BLaER1 treated with 17β-estradiol and CSF1 and Interleukin-3, amounts not matched to agents 10 nM and 100 nM (cell line): ENCODE measurements around the gene PCCA.

ENCODE experiments used
- H3K27ac ChIP-seq, 11 experiments: shearing (Covaris generic); formaldehyde crosslinking; 2 replicates each; pipeline ENCODE4 v1.8.1; 2022
- H3K27me3 ChIP-seq, 11 experiments: shearing (Covaris generic); formaldehyde crosslinking; 2 replicates each; pipeline ENCODE4 v1.8.1; 2022
- H3K36me3 ChIP-seq, 11 experiments: shearing (Covaris generic); formaldehyde crosslinking; 2 replicates each; pipeline ENCODE4 v1.8.1; 2022
- H3K4me1 ChIP-seq, 10 experiments: shearing (Covaris generic); formaldehyde crosslinking; 2 replicates each; pipeline ENCODE4 v1.8.1; 2022
- H3K4me2 ChIP-seq, 11 experiments: shearing (Covaris generic); formaldehyde crosslinking; 2 replicates each; pipeline ENCODE4 v1.8.1; 2022
- H3K4me3 ChIP-seq, 10 experiments: shearing (Covaris generic); formaldehyde crosslinking; 2 replicates each; pipeline ENCODE4 v1.8.1; 2022
- H3K9ac ChIP-seq, 11 experiments: shearing (Covaris generic); formaldehyde crosslinking; 2 replicates each; pipeline ENCODE4 v1.8.1; 2022
- H3K9me3 ChIP-seq, 11 experiments: shearing (Covaris generic); formaldehyde crosslinking; replicated peaks in 1 of 11; 2 replicates each; pipeline ENCODE4 v1.8.1; 2022
- H4K20me1 ChIP-seq, 11 experiments: shearing (Covaris generic); formaldehyde crosslinking; 2 replicates each; pipeline ENCODE4 v1.8.1; 2022
- Cebpa-rat ChIP-seq, 11 experiments: shearing (Covaris generic); IDR thresholded peaks; 2 replicates each; pipeline ENCODE4 v1.8.1; 2022

PCCA gene

GRCh38 chr13:100175078-100175802, 86.3 kb downstream of the PCCA start:
- TF ChIP-seq Cebpa-rat (IDR thresholded peaks at IDR 0.05) = no peak
- Histone ChIP-seq H3K4me1 (no peaks in the 10 kb centered on the region), H3K27me3 (no peaks in the 10 kb centered on the region), H3K4me3 (no peak overlapping the region), H3K9me3 (peaks cover 0 to 12% (median 7%) of the 10 kb centered on the region in 11 experiments; a peak in 13 of 22 replicates), H3K4me2 (no peak overlapping the region), H4K20me1 (no peaks in the 10 kb centered on the region), H3K27ac (no peak overlapping the region), H3K9ac (no peak overlapping the region), H3K36me3 (no peaks in the 10 kb centered on the region; a peak in 1 of 22 replicates)

- no peak overlapping the region for H3K9ac ChIP-seq
- no peak overlapping the region for H3K27ac ChIP-seq
- no peaks in the 10 kb centered on the region; a peak in 1 of 22 replicates for H3K36me3 ChIP-seq
- H3K4me3 ChIP-seq = no peak overlapping the region
- H3K4me1 ChIP-seq = no peaks in the 10 kb centered on the region
- H3K27me3 ChIP-seq = no peaks in the 10 kb centered on the region
- H3K9me3 ChIP-seq = peaks cover 0 to 12% (median 7%) of the 10 kb centered on the region in 11 experiments; a peak in 13 of 22 replicates
- no peak for TF ChIP-seq Cebpa-rat (IDR thresholded peaks at IDR 0.05)
- H4K20me1 ChIP-seq = 0 out of 22 replicates have a peak, but pooled peaks cover 0 to 2% (median 0%) of the 10 kb centered on the region in 11 experiments
- H3K4me2 ChIP-seq = no peak overlapping the region
Measured at GRCh38 chr13:100175803-100176182, 86.9 kb downstream of the PCCA start.

GRCh38 chr13:100176801-100177400, 88.0 kb downstream of the PCCA start:
- TF ChIP-seq Cebpa-rat (IDR thresholded peaks at IDR 0.05) = no peak
- no peak overlapping the region for H3K4me3 ChIP-seq
- 0 out of 22 replicates have a peak, but pooled peaks cover 0 to 4% (median 0%) of the 10 kb centered on the region in 11 experiments for H4K20me1 ChIP-seq
- H3K9me3 ChIP-seq = peaks cover 0 to 12% (median 7%) of the 10 kb centered on the region in 11 experiments; a peak in 13 of 22 replicates
- no peak overlapping the region for H3K4me2 ChIP-seq
- H3K4me1 ChIP-seq = no peaks in the 10 kb centered on the region
- H3K9ac ChIP-seq = no peak overlapping the region
- H3K27me3 ChIP-seq = no peaks in the 10 kb centered on the region
- no peak overlapping the region for H3K27ac ChIP-seq
- H3K36me3 ChIP-seq = no peaks in the 10 kb centered on the region; a peak in 1 of 22 replicates

GRCh38 chr13:100178309-100178708, 89.4 kb downstream of the PCCA start:
- Histone ChIP-seq H4K20me1 (0 out of 22 replicates have a peak, but pooled peaks cover 0 to 4% (median 0%) of the 10 kb centered on the region in 11 experiments), H3K4me3 (no peak overlapping the region), H3K4me1 (peaks cover 0 to 12% (median 10%) of the 10 kb centered on the region in 10 experiments; a peak in 16 of 20 replicates), H3K9ac (no peak overlapping the region), H3K36me3 (no peaks in the 10 kb centered on the region; a peak in 1 of 22 replicates), H3K4me2 (no peak overlapping the region), H3K27ac (no peak overlapping the region), H3K27me3 (no peaks in the 10 kb centered on the region), H3K9me3 (peaks cover 0 to 6% (median 6%) of the 10 kb centered on the region in 11 experiments; a peak in 13 of 22 replicates)
- TF ChIP-seq Cebpa-rat (IDR thresholded peaks at IDR 0.05) = no peak

- 0 out of 22 replicates have a peak, but pooled peaks cover 0 to 4% (median 0%) of the 10 kb centered on the region in 11 experiments for H4K20me1 ChIP-seq
- H3K4me3 ChIP-seq = no peak overlapping the region
- no peaks in the 10 kb centered on the region for H3K36me3 ChIP-seq
- H3K27me3 ChIP-seq = no peaks in the 10 kb centered on the region
- H3K9ac ChIP-seq = no peak overlapping the region
- H3K4me2 ChIP-seq = no peak overlapping the region
- peaks cover 0 to 21% (median 15%) of the 10 kb centered on the region in 10 experiments; a peak in 16 of 20 replicates for H3K4me1 ChIP-seq
- peaks cover 0 to 9% (median 0%) of the 10 kb centered on the region in 11 experiments; a peak in 1 of 22 replicates for H3K9me3 ChIP-seq
- TF ChIP-seq Cebpa-rat (IDR thresholded peaks at IDR 0.05) = no peak
- no peak overlapping the region for H3K27ac ChIP-seq
Measured at GRCh38 chr13:100179276-100179675, 90.4 kb downstream of the PCCA start.

GRCh38 chr13:100182900-100183490, 94.1 kb downstream of the PCCA start:
- H3K4me1 ChIP-seq = peaks cover 0 to 21% (median 15%) of the 10 kb centered on the region in 10 experiments; a peak in 16 of 20 replicates
- H3K27ac ChIP-seq = no peak overlapping the region
- no peaks in the 10 kb centered on the region for H3K27me3 ChIP-seq
- 0 out of 22 replicates have a peak, but pooled peaks cover 0 to 4% (median 0%) of the 10 kb centered on the region in 11 experiments for H4K20me1 ChIP-seq
- H3K4me3 ChIP-seq = no peak overlapping the region
- peaks cover 0 to 9% (median 0%) of the 10 kb centered on the region in 11 experiments; a peak in 1 of 22 replicates for H3K9me3 ChIP-seq
- no peaks in the 10 kb centered on the region for H3K36me3 ChIP-seq
- H3K4me2 ChIP-seq = peak overlapping the region in 10 of 11 experiments; percentile 6 to 71 (median 60); a peak in 17 of 22 replicates
- H3K9ac ChIP-seq = no peak overlapping the region
- no peak for TF ChIP-seq Cebpa-rat (IDR thresholded peaks at IDR 0.05)

- no peak for TF ChIP-seq Cebpa-rat (IDR thresholded peaks at IDR 0.05)
- Histone ChIP-seq H4K20me1 (0 out of 22 replicates have a peak, but pooled peaks cover 0 to 4% (median 0%) of the 10 kb centered on the region in 11 experiments), H3K27ac (no peak overlapping the region), H3K9ac (no peak overlapping the region), H3K27me3 (no peaks in the 10 kb centered on the region), H3K4me1 (peaks cover 0 to 21% (median 15%) of the 10 kb centered on the region in 10 experiments; a peak in 16 of 20 replicates), H3K9me3 (peaks cover 0 to 9% (median 0%) of the 10 kb centered on the region in 11 experiments; a peak in 1 of 22 replicates), H3K4me3 (no peak overlapping the region), H3K36me3 (no peaks in the 10 kb centered on the region), H3K4me2 (peak overlapping the region in 4 of 11 experiments; percentile 0 to 69 (median 61); a peak in 5 of 22 replicates)
Measured at GRCh38 chr13:100184095-100184494, 95.2 kb downstream of the PCCA start.

GRCh38 chr13:100195568-100195967, 106.7 kb downstream of the PCCA start:
- Histone ChIP-seq H3K4me3 (no peak overlapping the region), H3K4me1 (no peaks in the 10 kb centered on the region), H3K9me3 (no peaks in the 10 kb centered on the region), H3K4me2 (no peak overlapping the region), H4K20me1 (no peaks in the 10 kb centered on the region), H3K9ac (no peak overlapping the region), H3K27me3 (no peaks in the 10 kb centered on the region), H3K36me3 (no peaks in the 10 kb centered on the region), H3K27ac (no peak overlapping the region)
- no peak for TF ChIP-seq Cebpa-rat (IDR thresholded peaks at IDR 0.05)

- Histone ChIP-seq H3K27me3 (no peaks in the 10 kb centered on the region), H3K36me3 (no peaks in the 10 kb centered on the region), H3K9ac (no peak overlapping the region), H3K4me1 (no peaks in the 10 kb centered on the region), H3K9me3 (peaks cover 0 to under 1% (median 0%) of the 10 kb centered on the region in 11 experiments; a peak in 2 of 22 replicates), H3K27ac (no peak overlapping the region), H3K4me2 (no peak overlapping the region), H3K4me3 (no peak overlapping the region), H4K20me1 (no peaks in the 10 kb centered on the region)
- TF ChIP-seq Cebpa-rat (IDR thresholded peaks at IDR 0.05) = no peak
Measured at GRCh38 chr13:100196375-100196774, 107.5 kb downstream of the PCCA start.
